NCI-H1417 (cell line): ENCODE data around the gene GRM8.

Experiments
- DNase-seq, 3 experiments: peaks; one replicate each; lab custom pipeline; 2025; lab: John Stamatoyannopoulos, UW

Gene GRM8

DNA sequence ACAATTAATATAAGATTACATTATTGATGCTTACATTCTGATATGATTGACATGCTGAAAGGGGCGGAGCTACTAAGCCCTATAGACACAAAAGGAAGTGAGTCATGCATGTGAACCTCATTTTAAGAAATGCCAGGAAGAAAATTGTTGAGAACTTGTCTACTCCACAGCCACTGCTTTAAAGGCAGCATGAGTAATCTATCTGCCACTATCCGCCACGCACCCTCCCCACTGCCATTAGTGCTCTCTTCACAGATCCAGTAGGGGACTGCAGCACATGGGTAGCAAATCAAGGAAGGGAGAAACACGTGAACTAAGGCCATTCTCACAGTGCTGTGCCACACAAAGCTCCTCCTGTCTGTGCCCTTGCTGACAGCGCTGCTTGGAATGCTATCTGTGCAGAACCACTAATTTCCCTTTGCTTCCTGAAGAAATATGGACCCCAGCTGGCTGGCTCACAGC is 524.8 kb downstream of the GRM8 start:
- DNase-seq: no peak

DNA sequence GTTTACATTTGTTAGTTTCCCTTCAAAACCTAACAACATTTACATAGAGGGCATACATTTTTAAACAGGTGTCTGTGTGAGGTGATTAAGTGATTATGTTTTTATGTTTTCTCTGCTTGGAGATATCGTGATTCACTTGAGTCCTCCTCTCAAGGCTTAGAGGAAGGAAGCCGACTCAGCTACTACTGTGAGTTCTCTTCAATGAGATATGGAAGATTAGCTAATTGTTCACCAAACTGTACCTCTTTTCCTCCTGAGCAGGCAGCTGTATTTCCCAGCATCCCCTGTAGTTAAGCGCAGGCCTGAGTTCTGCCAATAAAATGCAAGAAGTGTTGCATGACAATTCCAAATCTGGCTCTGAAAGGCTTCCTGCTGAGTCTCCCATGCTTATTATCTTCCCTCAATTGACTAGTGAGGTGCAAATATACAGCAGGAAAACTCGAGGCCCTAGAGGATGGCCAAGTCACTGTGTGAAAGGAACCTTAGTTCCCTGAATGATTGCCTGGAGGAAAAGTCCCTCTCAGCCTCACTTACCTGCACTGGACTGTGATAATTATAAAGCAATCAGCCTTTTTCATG is 528.7 kb downstream of the GRM8 start:
- DNase-seq: peak in 2 of 3 experiments; percentile 14 to 52

DNA sequence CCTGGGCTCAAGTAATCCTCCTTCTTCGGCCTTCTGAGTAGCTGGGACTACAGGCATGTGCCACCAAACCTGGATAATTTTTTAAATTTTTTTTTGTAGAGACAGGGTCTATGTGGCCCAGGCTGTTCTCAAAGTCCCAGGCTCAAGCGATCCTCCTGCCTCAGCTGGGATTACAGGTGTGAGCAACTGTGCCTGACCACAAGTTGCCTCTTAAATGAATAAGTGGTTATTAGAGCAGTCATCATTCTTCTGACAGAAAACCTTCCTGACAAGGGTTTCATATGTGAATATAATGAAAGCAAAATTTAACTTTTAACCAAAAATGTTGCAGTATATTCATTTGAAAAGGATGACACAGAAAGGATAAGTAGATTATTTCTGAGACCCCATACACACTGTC is 532.5 kb downstream of the GRM8 start:
- DNase-seq: peak in 1 of 3 experiments; percentile 49

DNA sequence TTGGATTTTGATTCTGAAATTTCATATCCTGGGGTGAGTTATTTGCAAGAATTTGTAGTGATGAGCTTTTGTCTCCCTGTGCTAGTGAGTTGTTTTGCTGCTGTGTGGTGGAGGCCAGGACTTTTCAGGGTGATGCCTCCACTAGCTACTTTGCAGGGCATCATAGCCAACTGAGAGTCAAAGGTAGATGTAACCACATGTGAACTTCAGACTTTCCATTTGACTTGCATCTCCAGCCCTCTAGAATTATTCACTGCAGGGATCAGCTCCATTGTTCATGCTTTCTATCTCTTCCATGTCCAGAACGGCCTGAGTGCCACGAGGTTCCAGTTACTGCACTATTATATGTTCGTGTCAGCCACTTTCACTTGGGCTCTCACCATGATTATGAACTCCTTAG is 534.3 kb downstream of the GRM8 start:
- peak in 1 of 3 experiments; percentile 61 for DNase-seq

DNA sequence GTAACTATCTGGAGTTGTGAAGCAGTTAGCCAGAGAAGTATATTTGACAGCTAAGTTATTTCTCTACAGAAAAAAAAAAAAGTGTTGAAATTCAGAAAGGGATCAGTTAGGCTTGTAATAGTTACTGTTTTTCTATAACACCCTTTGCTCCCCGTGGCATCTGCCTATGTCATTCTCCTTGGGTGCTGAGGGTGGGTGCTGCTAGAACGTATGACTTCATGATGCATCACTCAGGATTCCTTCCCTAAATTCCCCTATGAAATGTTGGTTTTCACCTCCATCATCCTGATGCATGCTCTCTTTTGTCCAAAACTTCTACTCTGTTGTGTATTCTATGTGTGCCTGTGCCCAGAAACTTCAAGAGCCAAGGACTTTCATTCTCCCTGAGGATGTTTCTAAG is 536.4 kb downstream of the GRM8 start:
- DNase-seq: no peak

DNA sequence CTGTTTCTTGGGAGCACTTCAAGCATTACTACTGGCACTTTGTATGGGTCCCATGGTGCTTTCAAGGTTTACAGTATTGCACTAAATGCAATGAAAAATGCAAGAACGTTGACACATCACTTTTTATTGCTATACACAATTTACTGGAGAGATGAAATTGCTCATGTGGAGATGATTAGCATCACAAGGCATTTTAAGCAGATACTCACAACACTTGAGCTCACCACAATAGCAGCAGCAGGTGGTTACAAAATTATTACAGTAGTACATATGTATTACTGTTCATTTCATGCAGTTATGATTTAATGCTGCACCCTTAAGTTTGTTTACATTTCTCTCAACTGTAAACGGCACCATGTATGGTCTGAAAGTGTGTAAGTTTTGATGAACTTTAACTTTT is 537.7 kb downstream of the GRM8 start:
- peak; percentile 75 to 96 (median 95) for DNase-seq

DNA sequence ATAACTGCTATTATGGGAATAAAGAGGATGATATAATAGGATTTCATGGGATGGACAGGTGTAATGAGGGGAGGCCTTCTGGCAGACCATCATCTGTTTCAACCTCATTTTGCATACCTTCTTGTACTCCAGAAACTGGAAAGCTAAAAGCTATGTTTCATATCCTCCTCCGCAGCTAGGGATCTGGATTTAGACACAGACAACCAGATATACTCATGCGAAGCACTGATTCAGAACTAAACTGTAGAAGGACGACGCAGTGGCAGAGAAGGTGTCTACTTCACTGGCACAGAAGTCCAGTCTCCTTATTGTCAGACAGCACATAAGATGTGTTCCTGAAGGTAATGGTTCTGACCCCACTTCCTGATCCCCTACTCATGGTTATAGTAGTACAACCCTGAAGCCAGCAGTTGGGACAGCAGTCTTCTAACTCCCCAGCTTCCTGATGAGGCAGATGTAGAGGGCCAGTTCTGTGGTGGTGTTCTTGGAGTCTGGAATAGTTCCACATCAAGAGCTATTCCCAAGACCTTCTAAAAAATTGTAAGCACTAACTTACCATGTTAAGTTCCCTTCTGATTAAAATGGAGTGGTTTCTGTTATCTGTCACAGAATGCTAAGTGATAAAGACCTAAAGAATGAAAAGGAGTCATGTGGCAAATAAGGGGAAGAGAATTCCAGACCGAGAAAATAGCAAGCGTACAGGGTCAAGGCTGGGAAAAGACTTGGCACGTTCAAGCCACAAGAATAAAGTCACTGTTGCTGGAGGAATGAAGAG is 550.3 kb downstream of the GRM8 start:
- no peak for DNase-seq

DNA sequence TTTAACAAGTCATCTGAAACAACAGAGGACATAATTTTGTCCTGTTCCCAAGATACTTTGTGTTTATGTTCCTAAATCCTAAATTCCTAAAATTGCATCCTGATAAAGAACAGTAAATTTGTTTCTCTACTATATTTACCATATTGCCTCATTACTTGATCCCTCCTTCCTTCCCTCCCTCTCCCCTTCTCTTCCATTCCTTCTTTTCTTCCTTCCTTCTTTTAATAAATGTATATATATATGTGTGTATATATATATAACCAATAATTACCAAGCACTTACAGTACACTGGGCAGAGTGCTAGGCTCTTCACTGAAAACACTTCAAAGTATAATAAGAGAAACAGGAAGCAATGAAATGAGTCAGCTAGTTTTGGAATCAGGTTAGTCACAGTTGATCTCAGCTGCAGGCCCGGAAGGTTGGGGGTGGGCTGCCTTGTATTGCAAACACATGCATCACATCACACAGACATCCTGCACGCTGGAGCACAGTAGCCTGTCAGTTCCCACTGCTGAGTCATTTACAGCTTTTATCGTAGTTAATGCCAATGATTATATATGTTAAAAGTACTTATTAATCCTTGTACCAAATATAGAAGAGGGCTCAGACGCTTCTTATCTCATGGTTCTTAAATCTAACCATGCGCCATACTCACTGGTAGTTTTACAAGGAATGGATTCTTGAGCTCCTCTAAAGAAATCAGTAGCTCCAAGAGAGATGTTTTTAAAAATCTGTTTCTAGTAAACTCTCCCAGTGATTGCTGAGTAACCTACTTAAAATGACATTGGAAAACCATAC is 551.7 kb downstream of the GRM8 start:
- peak; percentile 33 to 94 (median 80) for DNase-seq

DNA sequence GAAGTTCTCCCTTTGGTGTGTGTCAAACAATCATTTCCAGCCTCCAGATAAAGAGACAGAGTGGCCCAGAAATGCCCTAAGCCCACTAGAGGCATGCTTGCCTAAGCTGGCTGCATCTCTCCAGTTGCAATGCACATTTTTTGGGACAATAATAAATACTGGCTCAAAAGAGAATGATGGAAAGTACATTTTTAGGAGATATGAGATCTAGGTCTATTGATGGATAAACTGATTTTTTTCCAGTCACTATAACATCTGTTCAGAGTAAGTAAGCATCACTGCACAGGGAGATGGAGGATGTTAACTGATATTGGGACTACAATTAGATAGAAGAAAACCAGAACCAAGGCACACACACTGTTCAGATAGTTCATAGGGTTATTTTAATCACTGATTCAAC is 553.0 kb downstream of the GRM8 start:
- peak in 1 of 3 experiments; percentile 18 for DNase-seq

DNA sequence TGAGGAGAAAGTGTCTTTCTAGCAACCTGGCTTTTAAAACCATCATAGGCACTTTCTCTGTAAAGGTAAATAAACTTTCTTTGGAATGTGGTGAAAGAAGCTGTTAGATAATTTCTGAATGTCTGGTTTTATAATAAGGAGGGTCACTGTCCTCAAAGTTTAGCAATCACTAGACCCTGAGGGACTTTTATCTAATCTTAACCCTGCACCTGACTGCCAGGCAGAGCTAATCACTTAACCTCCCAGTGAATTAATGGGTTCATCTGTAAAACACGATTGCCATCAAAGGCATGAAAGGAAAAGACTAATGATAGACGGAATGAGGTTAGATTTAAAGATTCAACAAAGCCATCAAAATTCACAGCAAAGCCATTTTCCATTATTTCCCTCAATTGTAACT is 553.8 kb downstream of the GRM8 start:
- peak in 1 of 3 experiments; percentile 16 for DNase-seq

DNA sequence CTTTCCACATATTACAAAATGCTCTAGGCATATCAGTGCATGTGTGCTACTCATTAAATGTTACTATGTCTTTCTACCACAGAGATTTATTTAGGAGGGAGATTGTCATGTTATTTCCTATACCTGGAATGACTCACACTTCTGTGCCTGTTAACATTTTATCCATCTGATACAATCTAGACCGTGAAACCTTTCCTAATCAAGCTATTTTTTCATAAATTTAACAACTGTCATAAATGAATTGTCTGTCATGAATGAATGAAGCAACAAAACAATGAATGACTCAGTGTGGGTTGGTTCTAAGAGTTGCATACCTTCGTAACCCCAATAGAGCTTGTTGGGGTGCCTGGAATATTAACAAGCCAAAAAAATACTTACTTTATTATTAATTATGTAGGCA is 554.3 kb downstream of the GRM8 start:
- DNase-seq: no peak

DNA sequence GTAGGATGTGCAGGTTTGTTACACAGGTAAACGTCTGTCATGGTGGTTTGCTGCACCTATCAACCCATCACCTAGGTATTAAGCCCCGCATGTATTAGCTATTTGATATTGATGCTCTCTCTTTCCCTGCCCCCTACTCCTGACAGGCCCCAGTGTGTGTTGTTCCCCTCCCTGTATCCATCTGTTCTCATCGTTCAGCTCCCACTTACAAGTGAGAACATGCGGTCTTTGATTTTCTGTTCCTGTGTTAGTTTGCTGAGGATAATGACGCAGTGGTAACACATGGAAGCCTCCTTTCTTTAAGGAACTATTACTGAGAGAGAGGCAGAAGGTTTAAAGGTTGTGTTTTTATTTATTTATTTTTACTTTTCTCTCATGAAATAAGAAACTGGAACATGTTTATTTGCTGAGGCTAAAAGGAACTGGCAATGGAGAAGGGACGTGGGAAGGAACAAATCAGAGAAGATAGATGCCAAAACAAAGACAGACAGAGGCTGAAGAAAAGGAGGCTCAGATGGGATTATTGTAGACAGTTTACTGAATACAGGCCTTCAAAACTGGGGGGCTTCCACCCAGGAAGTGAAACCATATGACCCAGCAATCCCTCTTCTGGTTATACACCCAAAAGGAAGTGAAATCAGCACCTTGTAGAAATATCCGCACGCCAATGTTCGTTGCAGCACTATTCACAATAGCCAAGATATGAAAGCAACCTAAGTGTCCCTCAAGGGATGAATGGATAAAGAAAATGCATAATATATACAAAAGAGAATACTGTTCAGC is 556.3 kb downstream of the GRM8 start:
- no peak for DNase-seq

DNA sequence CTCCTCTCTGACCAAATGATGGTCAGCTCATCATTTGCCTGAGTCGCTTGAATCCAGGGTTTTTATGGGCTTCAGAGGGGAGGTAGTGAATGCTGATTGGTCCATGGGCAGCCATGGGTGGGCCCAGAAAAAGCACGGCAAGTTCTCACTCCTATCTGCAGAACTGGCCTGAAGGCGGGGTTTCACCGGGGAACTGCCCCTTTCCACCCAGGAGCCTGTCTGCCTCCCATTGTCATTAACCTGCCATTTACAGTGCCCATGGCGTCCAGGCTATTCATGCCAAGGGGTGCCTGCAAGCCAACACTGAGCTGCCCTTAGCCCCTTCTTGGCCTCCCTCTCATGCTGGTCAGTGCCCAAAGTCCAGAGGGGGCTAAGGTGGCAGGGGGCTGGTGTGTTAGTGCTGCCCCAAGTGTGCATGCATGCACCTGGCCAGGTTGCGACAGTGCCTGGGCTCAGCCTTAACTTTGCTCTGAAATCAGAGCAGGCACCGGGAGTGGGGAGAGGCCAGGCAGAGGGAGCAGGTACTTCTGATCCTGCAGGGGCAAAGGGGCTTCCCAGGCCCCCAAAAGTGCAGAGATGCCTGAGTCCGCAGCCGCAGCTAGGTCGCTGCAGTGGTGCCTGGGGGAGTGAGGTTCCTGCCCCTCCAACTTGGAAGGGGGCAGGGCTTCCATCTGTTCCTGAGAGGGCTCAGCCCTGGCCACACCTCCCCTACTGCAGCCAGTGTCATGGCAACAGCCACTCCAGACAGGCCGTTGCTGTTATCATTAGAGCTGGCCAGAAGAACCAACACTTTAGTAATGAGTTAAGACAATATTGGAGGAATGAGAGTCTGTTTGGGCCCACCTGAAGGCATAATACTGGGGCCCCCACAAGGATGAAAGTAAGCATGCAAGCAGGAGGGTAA is 561.6 kb downstream of the GRM8 start:
- no peak for DNase-seq

DNA sequence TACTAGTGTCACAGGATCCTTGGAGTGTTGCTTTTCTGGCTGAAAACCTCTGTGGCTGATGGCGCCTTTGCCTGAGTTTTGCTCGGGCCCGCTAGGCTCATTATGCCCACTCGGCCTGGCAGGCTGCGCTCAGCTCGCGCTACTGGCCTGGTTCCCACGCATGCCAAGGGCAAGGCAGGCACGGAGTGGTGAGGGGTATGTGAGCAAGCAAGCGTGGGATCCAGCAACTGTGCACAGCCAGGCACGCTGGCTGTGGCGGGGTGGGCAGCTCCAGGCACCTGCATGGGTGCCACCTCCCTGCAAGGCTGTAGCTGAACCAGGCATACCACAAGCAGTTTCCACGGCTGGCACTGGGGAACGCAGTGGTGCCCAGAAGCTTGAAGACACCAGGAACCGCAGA is 562.6 kb downstream of the GRM8 start:
- DNase-seq: no peak

DNA sequence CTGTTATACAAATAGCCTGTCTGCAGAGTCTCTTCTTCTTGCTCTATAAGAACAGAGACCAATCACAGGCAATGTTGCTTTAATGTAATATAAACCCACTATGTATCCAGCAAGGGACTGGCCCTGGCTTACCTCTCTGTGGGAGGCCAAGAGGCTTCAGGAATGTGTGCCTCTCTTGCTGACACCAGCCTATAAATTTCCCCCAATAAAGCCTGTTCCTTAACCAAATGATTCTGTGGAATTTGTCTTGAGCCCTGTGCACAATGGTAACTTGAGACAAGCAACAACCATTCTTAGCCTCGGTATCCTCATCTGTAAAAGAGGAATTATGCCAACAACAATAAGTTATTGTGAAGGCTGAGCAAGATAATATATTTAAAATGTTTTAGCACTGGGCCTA is 563.7 kb downstream of the GRM8 start:
- DNase-seq: no peak

DNA sequence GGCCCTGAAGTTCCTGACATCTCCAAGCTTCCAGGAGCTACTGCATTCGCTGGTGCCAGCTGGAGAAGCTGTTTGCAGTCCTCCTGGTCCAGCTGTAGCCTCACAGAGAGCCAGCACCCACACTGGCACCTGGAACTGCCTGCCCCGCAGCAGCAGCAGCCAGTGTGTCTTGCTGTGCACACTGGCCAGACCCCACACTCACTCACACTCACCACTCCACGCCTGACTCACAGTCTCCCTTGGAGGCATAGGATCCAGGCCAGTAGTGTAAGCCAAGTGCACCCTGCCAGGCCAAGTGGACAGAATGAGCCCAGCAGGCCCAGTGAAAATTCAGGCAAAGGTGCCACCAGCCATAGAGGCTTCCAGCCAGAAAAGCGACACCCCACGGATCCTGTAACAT is 566.3 kb downstream of the GRM8 start:
- no peak for DNase-seq

DNA sequence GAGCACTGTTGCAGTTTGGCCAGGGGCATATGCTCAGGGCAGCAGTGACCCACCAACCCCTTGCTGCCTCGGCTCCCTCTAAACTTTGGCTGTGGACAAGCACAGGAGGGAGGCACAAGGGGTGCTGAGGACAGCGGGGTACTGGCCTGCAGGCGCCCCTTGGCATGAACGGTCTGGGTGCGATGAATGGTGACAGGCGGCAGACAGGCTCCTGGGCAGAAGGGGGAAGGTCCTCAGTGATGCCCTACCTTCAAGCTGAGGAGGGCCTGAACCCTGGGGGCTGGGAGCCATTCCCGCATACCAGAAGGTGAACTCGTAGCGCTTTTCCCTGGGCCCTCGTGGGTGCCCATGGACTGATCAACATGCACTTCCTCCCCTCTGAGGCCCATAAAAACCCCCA is 567.1 kb downstream of the GRM8 start:
- DNase-seq: no peak

DNA sequence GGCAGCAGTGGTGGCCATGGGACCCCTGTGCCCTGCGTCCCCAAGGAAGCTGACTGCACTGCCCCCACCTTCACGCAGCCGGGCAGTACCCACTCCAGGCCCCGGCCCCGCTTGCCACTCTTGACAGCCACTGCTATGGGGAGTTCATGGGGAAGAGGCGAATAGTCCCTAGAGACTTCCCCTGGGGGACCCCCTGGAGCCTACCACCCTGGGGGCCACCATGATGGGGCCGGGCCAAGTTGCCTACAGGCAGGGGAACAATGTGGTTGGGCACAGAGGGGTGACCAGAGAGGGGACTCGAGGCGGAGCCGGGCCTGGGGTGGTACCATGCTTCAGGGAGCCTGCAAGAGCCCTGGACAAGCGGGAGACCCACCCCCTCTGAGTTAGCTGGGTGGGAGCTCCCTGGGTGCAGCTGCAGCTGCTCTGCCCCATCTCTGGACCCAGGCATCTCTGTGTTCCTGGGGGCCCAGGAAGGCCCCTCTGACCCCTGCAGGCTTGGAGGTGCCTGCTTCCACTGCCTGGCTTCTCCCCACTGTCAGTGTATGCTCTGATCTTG is 567.6 kb downstream of the GRM8 start:
- no peak for DNase-seq

DNA sequence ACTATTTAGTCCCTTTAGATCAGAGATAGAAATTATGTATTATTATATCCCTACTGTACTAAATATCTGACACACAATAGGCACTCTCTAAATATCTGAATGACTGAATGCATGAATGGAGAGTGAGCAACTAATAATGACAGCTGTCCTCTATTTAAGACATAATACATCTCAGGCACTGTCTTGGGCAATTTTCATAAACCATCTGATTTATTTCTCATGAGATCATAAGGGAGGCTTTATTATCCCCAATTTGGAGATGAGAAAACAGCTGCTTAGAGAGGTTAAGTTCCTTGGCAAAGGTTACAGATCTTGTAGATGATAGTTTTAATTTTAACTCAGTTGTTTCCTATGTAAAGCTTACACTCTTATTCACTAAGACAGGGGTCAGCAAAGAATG is 570.6 kb downstream of the GRM8 start:
- DNase-seq: no peak

DNA sequence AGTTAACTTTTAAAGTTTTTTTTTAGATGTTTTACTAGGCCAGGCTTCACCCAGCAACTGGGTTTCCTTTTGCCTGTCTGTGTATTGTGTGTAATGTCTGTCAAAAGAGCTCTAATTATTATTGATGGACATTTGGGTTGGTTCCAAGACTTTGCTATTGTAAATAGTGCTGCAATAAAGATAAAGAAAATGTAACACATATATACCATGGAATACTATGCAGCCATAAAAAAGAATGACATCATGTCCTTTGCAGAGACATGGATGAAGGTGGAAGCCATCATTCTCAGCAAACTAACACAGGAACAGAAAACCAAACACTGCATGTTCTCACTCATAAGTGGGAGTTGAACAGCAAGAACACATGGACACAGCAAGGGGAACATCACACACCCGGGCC is 584.0 kb downstream of the GRM8 start:
- DNase-seq: peak in 1 of 3 experiments; percentile 8

DNA sequence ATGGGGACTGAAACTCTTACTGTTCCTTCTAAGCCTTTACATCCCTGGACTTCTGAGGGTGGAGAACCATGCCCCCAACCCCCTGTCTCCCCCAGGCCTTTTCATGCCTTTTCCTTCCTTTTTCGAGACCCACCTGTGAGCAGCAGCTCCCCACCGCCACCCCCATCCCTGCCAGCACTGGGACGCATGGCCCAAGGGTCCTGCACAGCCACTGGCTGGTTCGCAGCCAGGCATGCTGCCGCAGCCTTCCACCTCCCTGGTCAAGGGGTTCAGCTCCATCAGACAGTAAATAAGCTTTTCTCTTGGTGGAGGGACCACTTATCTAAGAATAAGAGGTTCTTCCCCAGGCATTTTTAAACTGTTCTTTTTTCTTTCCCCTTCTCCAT is 584.4 kb downstream of the GRM8 start:
- no peak for DNase-seq
